Natural killer cell treated with Interleukin-12 subunit alpha and Interleukin-12 subunit beta and Interleukin-15 and Interleukin-18, amount 100 ng/mL, for 72 hours (primary cell): ENCODE results near the gene ATG2A. TPM values are rescaled to one million over a fixed set of nuclear protein-coding genes. Genes with fewer than 3 reads are reported as not detected.

ENCODE experiments used
- ATAC-seq, 2 donors: fragments of 150-1000 bp; cut with Tn5 transposase in 1 of 2; sonication (Bioruptor Pico), chemical (Tn5 transposase) in 1 of 2; 2 replicates each; pipeline ENCODE4 v1.10.0; 2021
- DNase-seq: peaks from one replicate; pipeline ENCODE4 v3.0.0; 2022; ENCODE audit warnings: low spot score
- H3K27ac Mint-ChIP-seq, 2 donors: 1 replicate in 1 of 2; 2 replicates in 1 of 2; pipeline ENCODE4 v1.8.0; 2022; ENCODE audit warnings: mixed read lengths in 2 of 2, mild to moderate bottlenecking in 1 of 2, moderate library complexity in 1 of 2
- H3K27me3 Mint-ChIP-seq, 2 donors: 1 replicate in 1 of 2; 2 replicates in 1 of 2; pipeline ENCODE4 v1.8.0; 2022; ENCODE audit warnings: mixed read lengths in 2 of 2
- H3K36me3 Mint-ChIP-seq: one replicate; pipeline ENCODE4 v1.8.0; 2022; ENCODE audit warnings: mixed read lengths
- H3K4me1 Mint-ChIP-seq, 2 donors: 1 replicate in 1 of 2; 2 replicates in 1 of 2; pipeline ENCODE4 v1.8.0; 2022; ENCODE audit warnings: low read depth in 2 of 2, mixed read lengths in 2 of 2, mild to moderate bottlenecking in 1 of 2
- H3K4me3 Mint-ChIP-seq: one replicate; pipeline ENCODE4 v1.8.0; 2022; ENCODE audit warnings: mixed read lengths
- H3K9me3 Mint-ChIP-seq: 2 replicates; pipeline ENCODE4 v1.8.0; 2022; ENCODE audit warnings: mixed read lengths
- total RNA-seq, 2 donors: library from RNA; stranded (reverse); gene quantifications; one replicate each; pipeline ENCODE4 v1.2.3, GENCODE V29; 2022

The ATG2A gene
- total RNA-seq, 2 donors from 2014 or later: 24.1 to 31.9 TPM

GRCh38 chr11:64892411-64892831, 24.6 kb downstream of the ATG2A start:
- no peaks in the 10 kb centered on the region for H3K9me3 Mint-ChIP-seq

GRCh38 chr11:64891880-64892279, 25.1 kb downstream of the ATG2A start:
- Mint-ChIP-seq H3K27me3 (no peaks in the 10 kb centered on the region), H3K4me1 (peaks cover 10 to 11% of the 10 kb centered on the region in 2 donors), H3K4me3 (no peak overlapping the region), H3K27ac (peak overlapping the region in 1 of 2 donors; percentile 5), H3K9me3 (no peaks in the 10 kb centered on the region), H3K36me3 (no peaks in the 10 kb centered on the region)
- ATAC-seq (no peak), DNase-seq (no peak)

More at GRCh38 chr11:64892411-64892831, 24.6 kb downstream of the ATG2A start:
- DNase-seq (no peak), ATAC-seq (no peak)
- Mint-ChIP-seq H3K4me3 (no peak overlapping the region), H3K27ac (no peak overlapping the region), H3K4me1 (peaks cover 7 to 8% of the 10 kb centered on the region in 2 donors), H3K36me3 (no peaks in the 10 kb centered on the region), H3K27me3 (no peaks in the 10 kb centered on the region)

GRCh38 chr11:64891215-64891848, 25.7 kb downstream of the ATG2A start:
- DNase-seq: no peak
- H3K27ac Mint-ChIP-seq: peak overlapping the region in 1 of 2 donors; percentile 5
- H3K4me3 Mint-ChIP-seq: no peak overlapping the region
- H3K27me3 Mint-ChIP-seq: no peaks in the 10 kb centered on the region
- no peak for ATAC-seq
- H3K36me3 Mint-ChIP-seq: no peaks in the 10 kb centered on the region
- H3K9me3 Mint-ChIP-seq: no peaks in the 10 kb centered on the region
- peaks cover 10 to 11% of the 10 kb centered on the region in 2 donors for H3K4me1 Mint-ChIP-seq

DNA sequence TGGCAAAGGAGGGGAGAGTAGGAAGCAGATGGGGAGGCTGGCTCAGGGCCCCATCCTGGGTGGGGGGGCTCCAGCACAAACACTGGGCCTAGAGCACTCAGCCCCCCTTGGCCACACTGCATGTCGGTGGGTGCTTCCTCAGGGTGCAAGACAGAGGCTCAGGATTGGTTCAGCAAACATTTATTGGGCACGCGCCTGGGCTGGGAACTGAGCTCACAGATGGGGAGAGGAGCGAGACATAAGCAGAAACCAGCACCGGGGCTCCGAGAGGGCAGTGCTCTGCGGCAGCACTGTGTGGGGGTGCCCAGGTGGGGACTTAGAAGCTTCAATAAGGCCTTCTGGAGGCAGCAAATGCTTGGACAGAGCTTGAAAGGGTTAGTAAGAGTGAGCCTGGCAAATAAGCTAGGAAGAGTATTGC, 26.5 kb downstream of the ATG2A start:
- Mint-ChIP-seq H3K27me3 (no peaks in the 10 kb centered on the region), H3K27ac (peak overlapping the region in 1 of 2 donors; percentile 50), H3K4me3 (no peak overlapping the region), H3K36me3 (no peaks in the 10 kb centered on the region), H3K4me1 (peaks cover 18 to 19% of the 10 kb centered on the region in 2 donors), H3K9me3 (no peaks in the 10 kb centered on the region)
- ATAC-seq: no peak
- DNase-seq: no peak

GRCh38 chr11:64888729-64889511, 28.1 kb downstream of the ATG2A start:
- H3K4me3 Mint-ChIP-seq: no peak overlapping the region
- H3K9me3 Mint-ChIP-seq: no peaks in the 10 kb centered on the region
- H3K36me3 Mint-ChIP-seq: no peaks in the 10 kb centered on the region
- no peak overlapping the region for H3K27ac Mint-ChIP-seq
- H3K4me1 Mint-ChIP-seq: peaks cover 26 to 28% of the 10 kb centered on the region in 2 donors
- no peaks in the 10 kb centered on the region for H3K27me3 Mint-ChIP-seq
- no peak for ATAC-seq
- no peak for DNase-seq

- Mint-ChIP-seq H3K4me1 (peaks cover 27 to 29% of the 10 kb centered on the region in 2 donors), H3K4me3 (peak overlapping the region; percentile 69), H3K9me3 (no peaks in the 10 kb centered on the region), H3K36me3 (no peaks in the 10 kb centered on the region), H3K27ac (peak overlapping the region; percentile 55 to 64), H3K27me3 (no peaks in the 10 kb centered on the region)
- ATAC-seq (no peak), DNase-seq (no peak)
These were observed 28.6 kb downstream of the ATG2A start for GRCh38 chr11:64888406-64888728.

DNA sequence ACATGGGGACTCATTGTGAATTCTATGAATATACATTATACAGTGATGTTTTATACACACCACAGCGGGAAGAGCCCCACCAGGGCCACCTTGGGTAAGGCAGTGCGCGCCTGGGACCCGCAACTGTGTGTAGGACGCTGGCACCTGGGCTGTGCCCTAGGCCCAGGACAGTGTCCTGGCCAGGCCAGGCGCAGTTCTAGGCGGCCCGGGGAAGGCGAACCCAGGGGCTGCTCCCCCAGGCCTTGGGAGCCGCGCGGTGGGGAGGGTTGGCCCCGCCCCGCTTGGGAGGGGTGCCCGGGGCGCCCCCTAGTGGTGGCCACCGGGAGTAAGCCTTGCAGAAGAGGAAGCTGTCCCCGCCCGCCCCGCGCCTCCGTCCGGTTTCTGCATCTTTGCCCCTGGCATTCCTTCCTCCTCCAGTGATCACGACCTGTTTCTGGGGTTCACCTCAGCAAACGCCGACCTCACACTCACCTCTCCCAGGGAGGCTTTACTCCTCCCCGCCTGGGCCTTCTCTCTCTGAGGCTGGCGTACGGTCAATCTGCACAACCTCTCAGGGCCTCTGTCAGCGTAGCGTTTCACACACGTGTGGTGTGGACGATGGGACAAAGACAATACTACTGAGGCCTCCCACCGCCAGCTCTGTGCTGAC, 29.1 kb downstream of the ATG2A start:
- no peaks in the 10 kb centered on the region for H3K27me3 Mint-ChIP-seq
- H3K36me3 Mint-ChIP-seq: no peaks in the 10 kb centered on the region
- peak overlapping the region; percentile 55 to 64 for H3K27ac Mint-ChIP-seq
- no peaks in the 10 kb centered on the region for H3K9me3 Mint-ChIP-seq
- peaks cover 29 to 30% of the 10 kb centered on the region in 2 donors for H3K4me1 Mint-ChIP-seq
- peak; percentile 87 for DNase-seq
- peak; percentile 89 to 92 for ATAC-seq
- peak overlapping the region; percentile 69 for H3K4me3 Mint-ChIP-seq

GRCh38 chr11:64887234-64887756, 29.7 kb downstream of the ATG2A start:
- H3K4me1 Mint-ChIP-seq: peaks cover 29 to 30% of the 10 kb centered on the region in 2 donors
- ATAC-seq: no peak
- peak overlapping the region; percentile 51 for H3K4me3 Mint-ChIP-seq
- no peak for DNase-seq
- no peaks in the 10 kb centered on the region for H3K27me3 Mint-ChIP-seq
- no peaks in the 10 kb centered on the region for H3K36me3 Mint-ChIP-seq
- peak overlapping the region in 1 of 2 donors; percentile 14 for H3K27ac Mint-ChIP-seq
- no peaks in the 10 kb centered on the region for H3K9me3 Mint-ChIP-seq

- Mint-ChIP-seq H3K9me3 (no peaks in the 10 kb centered on the region), H3K4me3 (peak overlapping the region; percentile 68), H3K27ac (peak overlapping the region; percentile 72 to 81), H3K4me1 (peaks cover 33 to 40% of the 10 kb centered on the region in 2 donors), H3K27me3 (no peaks in the 10 kb centered on the region), H3K36me3 (no peaks in the 10 kb centered on the region)
- peak; percentile 68 to 77 for ATAC-seq
- DNase-seq: no peak
These were observed 31.4 kb downstream of the ATG2A start for GRCh38 chr11:64885367-64886286.

- ATAC-seq (no peak), DNase-seq (no peak)
- H3K4me1 Mint-ChIP-seq: peaks cover 49 to 55% of the 10 kb centered on the region in 2 donors
- H3K4me3 Mint-ChIP-seq: no peak overlapping the region
- no peaks in the 10 kb centered on the region for H3K27me3 Mint-ChIP-seq
- H3K9me3 Mint-ChIP-seq: no peaks in the 10 kb centered on the region
- H3K36me3 Mint-ChIP-seq: no peaks in the 10 kb centered on the region
- H3K27ac Mint-ChIP-seq: peak overlapping the region in 1 of 2 donors; percentile 69
These were observed 33.0 kb downstream of the ATG2A start for GRCh38 chr11:64884019-64884418.

DNA sequence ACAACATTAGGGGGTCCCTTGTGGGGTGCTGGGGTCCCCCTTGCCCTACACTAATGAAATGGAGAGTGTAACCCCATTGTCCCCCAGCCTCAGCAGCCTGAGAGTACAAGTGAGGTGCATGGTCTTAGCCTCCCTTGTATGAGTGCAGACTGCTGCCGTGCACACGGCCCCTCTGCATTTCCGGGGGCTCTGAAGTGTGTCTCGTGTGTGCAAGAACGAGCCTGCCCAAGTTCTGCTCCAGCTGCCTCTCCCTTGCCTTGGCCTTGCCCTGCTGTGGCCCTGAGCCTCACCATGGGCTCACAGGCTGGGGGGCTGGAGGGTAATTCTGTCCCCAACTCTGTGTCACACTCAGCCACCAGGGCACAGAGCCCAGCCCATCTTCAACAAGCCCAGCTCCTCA, 33.4 kb downstream of the ATG2A start:
- DNase-seq (no peak), ATAC-seq (no peak)
- Mint-ChIP-seq H3K4me1 (peaks cover 52 to 57% of the 10 kb centered on the region in 2 donors), H3K27me3 (no peaks in the 10 kb centered on the region), H3K9me3 (no peaks in the 10 kb centered on the region), H3K36me3 (no peaks in the 10 kb centered on the region), H3K4me3 (no peak overlapping the region), H3K27ac (peak overlapping the region in 1 of 2 donors; percentile 69)

DNA sequence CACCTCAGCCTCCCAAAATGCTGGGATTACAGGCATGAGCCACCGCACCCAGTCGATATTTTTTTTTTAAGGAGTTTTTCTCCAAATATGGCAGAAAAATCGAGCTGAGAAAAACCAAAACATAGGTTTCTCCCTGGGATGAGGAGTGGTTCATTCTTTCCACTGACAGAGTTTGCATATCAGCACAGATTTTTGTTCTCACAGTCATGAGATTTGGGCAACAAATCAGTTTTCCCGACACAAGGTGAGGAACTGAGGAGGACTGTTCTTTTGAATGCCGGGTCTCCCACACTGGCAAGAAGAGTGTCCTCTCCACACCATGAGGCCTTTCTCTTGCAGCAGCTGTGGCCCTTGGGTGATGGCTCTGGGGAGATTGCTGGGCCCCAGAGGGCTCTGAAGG, 34.8 kb downstream of the ATG2A start:
- Mint-ChIP-seq H3K9me3 (no peaks in the 10 kb centered on the region), H3K27me3 (no peaks in the 10 kb centered on the region), H3K36me3 (no peaks in the 10 kb centered on the region), H3K27ac (no peak overlapping the region), H3K4me1 (peaks cover 48 to 53% of the 10 kb centered on the region in 2 donors), H3K4me3 (no peak overlapping the region)
- no peak for ATAC-seq
- no peak for DNase-seq

DNA sequence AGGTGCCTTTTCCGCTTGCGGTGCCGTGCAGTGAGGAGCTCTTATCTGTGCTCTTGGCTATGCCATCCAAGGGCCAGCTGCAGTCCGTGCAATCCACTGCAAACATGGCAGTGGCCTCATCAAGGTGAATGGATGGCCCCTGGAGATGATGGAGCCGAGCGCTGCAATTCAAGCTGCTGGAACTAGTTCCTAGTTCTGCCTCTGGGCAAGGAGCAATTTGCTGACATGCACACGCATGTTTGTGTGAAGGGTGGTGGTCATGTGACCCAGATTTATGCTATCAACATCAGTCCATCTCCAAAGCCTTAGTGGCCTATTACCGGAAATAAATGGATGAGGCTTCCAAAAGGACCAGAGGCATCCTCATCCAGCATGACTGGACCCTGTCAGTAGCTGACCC, 35.5 kb downstream of the ATG2A start:
- Mint-ChIP-seq H3K27ac (peak overlapping the region; percentile 97 to 99), H3K4me3 (no peak overlapping the region), H3K36me3 (peaks cover 3% of the 10 kb centered on the region), H3K4me1 (peaks cover 54 to 60% of the 10 kb centered on the region in 2 donors), H3K27me3 (no peaks in the 10 kb centered on the region), H3K9me3 (no peaks in the 10 kb centered on the region)
- ATAC-seq (no peak), DNase-seq (no peak)
